Measurements from ENCODE around the gene TSR3. TPM values are rescaled to one million over a fixed set of nuclear protein-coding genes. Genes with fewer than 3 reads are reported as not detected.

Gene TSR3
- total RNA-seq, 2 donors from 2014 or later = 39.6 to 74.4 TPM

DNA sequence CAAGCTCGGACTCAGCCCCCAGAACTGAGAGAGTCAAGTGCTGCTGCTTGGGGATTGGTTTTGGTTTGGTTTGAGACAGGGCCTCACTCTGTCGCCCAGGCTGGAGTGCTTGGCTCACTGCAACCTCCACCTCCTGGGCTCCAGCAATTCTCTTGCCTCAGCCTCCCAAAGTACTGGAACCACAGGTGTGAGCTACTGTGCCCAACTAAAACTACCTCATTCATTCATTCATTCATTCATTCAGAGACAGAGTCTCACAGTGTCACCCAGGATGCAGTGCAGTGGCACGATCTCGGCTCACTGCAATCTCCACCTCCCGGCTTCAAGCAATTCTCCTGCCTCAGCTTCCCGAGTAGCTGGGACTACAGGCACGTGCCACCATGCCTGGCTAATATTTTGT, 38.1 kb upstream of the TSR3 start:
- H3K27ac ChIP-seq = no peak overlapping the region
- H3K27me3 ChIP-seq = no peaks in the 10 kb centered on the region
- no peak for DNase-seq
- H3K9ac ChIP-seq (ENCODE audit: low read depth in 2 of 2, low read length in 2 of 2) = no peak overlapping the region
- no peaks in the 10 kb centered on the region for H3K9me3 ChIP-seq
- H3K4me1 ChIP-seq = no peaks in the 10 kb centered on the region
- H3K36me3 ChIP-seq = no peaks in the 10 kb centered on the region
- TF ChIP-seq, protein P1, sequence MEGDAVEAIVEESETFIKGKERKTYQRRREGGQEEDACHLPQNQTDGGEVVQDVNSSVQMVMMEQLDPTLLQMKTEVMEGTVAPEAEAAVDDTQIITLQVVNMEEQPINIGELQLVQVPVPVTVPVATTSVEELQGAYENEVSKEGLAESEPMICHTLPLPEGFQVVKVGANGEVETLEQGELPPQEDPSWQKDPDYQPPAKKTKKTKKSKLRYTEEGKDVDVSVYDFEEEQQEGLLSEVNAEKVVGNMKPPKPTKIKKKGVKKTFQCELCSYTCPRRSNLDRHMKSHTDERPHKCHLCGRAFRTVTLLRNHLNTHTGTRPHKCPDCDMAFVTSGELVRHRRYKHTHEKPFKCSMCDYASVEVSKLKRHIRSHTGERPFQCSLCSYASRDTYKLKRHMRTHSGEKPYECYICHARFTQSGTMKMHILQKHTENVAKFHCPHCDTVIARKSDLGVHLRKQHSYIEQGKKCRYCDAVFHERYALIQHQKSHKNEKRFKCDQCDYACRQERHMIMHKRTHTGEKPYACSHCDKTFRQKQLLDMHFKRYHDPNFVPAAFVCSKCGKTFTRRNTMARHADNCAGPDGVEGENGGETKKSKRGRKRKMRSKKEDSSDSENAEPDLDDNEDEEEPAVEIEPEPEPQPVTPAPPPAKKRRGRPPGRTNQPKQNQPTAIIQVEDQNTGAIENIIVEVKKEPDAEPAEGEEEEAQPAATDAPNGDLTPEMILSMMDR (IDR thresholded peaks at IDR 0.05) = no peak
- intact Hi-C loops (cut with DNase I) = no loop called here
- no peak overlapping the region for H3K4me3 ChIP-seq

DNA sequence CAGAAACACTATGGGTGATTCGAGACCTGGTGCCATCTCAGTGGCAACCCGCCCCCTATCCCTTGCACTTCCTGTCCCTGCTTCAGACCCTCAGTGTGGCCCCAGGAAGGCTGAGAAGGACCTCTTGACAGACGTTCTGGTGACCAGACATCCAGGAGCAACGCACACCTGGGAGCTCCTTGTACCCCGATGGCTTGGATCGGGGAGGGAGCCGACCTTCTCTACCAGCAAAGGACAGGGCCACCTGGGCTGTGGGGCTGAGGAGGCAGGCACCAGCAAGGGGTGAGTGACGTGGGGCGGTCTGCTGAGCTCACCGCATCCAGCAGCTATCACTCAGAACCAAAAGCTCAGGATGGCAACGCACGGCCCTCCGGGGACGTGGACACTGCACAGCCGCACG, 35.7 kb upstream of the TSR3 start:
- Histone ChIP-seq H3K36me3 (no peaks in the 10 kb centered on the region), H3K27me3 (no peaks in the 10 kb centered on the region), H3K9me3 (no peaks in the 10 kb centered on the region), H3K27ac (no peak overlapping the region), H3K4me1 (no peaks in the 10 kb centered on the region), H3K4me3 (no peak overlapping the region), H3K9ac (ENCODE audit: low read depth in 2 of 2, low read length in 2 of 2) (no peak overlapping the region)
- intact Hi-C loops (cut with DNase I) = no loop called here
- no peak for DNase-seq
- TF ChIP-seq, protein P1 (IDR thresholded peaks at IDR 0.05) = no peak

DNA sequence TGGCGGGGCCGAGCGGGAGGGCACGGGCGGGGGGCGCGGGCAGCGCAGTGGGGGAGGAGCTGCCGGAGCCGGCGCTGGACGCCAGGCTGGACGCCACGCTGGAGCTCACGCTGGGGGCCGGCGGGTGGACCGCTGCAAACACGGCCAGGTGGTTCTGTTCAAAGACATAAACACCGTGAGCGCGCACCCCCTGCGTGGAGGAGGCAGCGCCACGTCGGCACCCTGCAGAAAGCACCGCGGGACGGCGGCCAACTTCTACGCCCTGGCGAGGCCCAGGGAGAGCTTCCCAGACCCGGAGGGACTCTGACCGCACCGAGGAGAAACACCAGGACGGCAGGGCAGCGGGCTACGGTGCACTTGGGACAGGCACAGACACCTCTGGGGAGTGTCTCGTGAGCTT, 33.6 kb upstream of the TSR3 start:
- Histone ChIP-seq H3K9ac (ENCODE audit: low read depth in 2 of 2, low read length in 2 of 2) (no peak overlapping the region), H3K27ac (no peak overlapping the region), H3K9me3 (no peaks in the 10 kb centered on the region), H3K4me1 (no peaks in the 10 kb centered on the region), H3K27me3 (no peaks in the 10 kb centered on the region), H3K4me3 (no peak overlapping the region), H3K36me3 (no peaks in the 10 kb centered on the region)
- intact Hi-C loops (cut with DNase I) = no loop called here
- TF ChIP-seq, protein P1 (IDR thresholded peaks at IDR 0.05) = no peak
- no peak for DNase-seq

DNA sequence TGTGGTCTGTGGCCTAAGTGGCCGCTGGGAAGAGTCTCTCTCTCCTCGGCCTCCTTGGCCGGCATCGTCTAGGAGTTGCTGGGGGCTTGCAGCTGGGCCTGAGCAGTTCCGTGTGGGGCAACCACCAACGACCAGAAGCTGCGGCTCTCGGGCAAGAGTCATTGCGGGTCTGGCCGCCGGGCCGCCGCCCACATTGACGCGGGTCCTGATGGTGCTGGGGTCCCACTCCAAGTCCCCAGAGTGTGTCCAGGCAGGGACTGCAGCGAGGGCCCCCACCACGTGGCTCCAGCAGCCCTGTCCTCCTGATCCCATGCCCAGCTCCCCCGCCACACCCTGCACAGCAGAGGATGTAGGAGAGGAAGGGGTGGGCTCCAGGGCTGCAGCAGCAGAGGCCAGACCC, 31.9 kb upstream of the TSR3 start:
- TF ChIP-seq, protein P1 (IDR thresholded peaks at IDR 0.05) = no peak
- DNase-seq = no peak
- no peak overlapping the region for H3K27ac ChIP-seq
- H3K27me3 ChIP-seq = no peaks in the 10 kb centered on the region
- H3K9ac ChIP-seq (ENCODE audit: low read depth in 2 of 2, low read length in 2 of 2) = no peak overlapping the region
- H3K36me3 ChIP-seq = no peaks in the 10 kb centered on the region
- intact Hi-C loops (cut with DNase I) = no loop called here
- peaks cover 7% of the 10 kb centered on the region for H3K4me1 ChIP-seq
- no peak overlapping the region for H3K4me3 ChIP-seq
- H3K9me3 ChIP-seq = no peaks in the 10 kb centered on the region

DNA sequence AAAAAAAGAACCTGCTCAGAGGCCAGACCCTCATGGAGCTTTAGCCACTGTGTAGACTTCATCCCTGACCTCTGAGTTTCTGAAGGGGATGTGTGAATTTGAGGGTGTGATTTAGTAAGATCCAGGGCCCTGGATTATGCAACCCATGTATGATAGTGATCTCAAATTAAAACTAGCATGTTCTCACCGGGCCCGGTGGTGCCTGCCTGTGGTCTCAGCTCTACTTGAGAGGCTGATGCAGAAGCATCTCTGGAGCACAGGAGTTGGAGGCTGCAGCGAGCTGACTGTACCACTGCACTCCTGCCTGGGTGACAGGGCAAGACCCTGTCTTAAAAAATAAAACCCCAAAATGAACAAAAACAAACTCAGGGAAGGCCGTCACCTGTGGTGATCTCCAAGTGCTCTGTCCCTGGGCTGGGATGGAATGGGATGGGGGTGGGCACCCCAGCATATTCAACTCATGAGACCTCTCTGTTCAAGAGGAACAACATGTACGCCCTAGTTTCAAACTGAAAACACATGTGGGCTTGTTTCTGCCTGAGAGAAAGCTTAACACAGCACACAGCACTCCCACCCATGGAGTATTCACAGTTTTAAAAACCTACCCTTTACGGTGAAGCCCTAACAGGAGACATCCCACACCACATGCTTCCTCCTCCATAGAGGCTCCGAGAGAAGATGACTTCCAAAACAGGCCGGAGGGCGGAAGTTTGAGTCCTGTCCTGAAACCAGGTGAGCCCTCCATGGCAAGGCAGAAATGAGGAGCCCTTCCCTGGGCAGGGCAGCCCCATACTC, 30.1 kb upstream of the TSR3 start:
- Histone ChIP-seq H3K9me3 (no peaks in the 10 kb centered on the region), H3K9ac (ENCODE audit: low read depth in 2 of 2, low read length in 2 of 2) (no peak overlapping the region), H3K27me3 (no peaks in the 10 kb centered on the region), H3K36me3 (no peaks in the 10 kb centered on the region), H3K27ac (no peak overlapping the region), H3K4me1 (peaks cover 8% of the 10 kb centered on the region), H3K4me3 (no peak overlapping the region)
- TF ChIP-seq, protein P1 (IDR thresholded peaks at IDR 0.05) = no peak
- DNase-seq = no peak
- intact Hi-C loops (cut with DNase I) = no loop called here
